GM12878 (cell line): ENCODE data around the gene EYS. TPM values are rescaled to one million over a fixed set of nuclear protein-coding genes. Genes with fewer than 3 reads are reported as not detected.

Experiments
- ATAC-seq: fragments of 200-7000 bp; cut with Tn5 transposase; 3 replicates; pipeline ENCODE4 v1.9.1; 2020; ENCODE audit warnings: mild to moderate bottlenecking, moderate library complexity
- BruUV-seq: library from RNA; stranded (reverse); fragments of 400-500 nt; replicated peaks from 2 replicates; lab custom pipeline; 2021; lab: Mats Ljungman, UMichigan
- CTCF ChIA-PET: fragments of 300-600 bp; sonication (Branson Sonifier 250); formaldehyde crosslinking; extraction: SDS; loops from one replicate; lab custom pipeline; 2021; ENCODE audit warnings: inconsistent platforms; lab: Yijun Ruan, JAX
- POLR2A ChIA-PET: fragments of 350-600 bp; formaldehyde crosslinking; extraction: SDS; loops from one replicate; lab custom pipeline; 2021; ENCODE audit warnings: inconsistent platforms; lab: Charles Lee
- RAD21 ChIA-PET: fragments of 300-600 bp; sonication (Branson Sonifier 250); formaldehyde crosslinking; loops from one replicate; lab custom pipeline; 2023; ENCODE audit warnings: antibody characterized with exemption; ENCODE audit not compliant: unreplicated experiment; lab: Charles Lee
- SMC1A ChIA-PET: fragments of 300-600 bp; sonication (Branson Sonifier 250); formaldehyde crosslinking; loops from one replicate; lab custom pipeline; 2023; ENCODE audit not compliant: unreplicated experiment, uncharacterized antibody; lab: Charles Lee
- DNase-seq: peaks from one replicate; pipeline ENCODE4 v3.0.0-alpha.2; 2011; ENCODE audit warnings: low read depth, low spot score
- FAIRE-seq: peaks from 3 replicates; lab custom pipeline; 2011; peaks lifted over from hg19 to GRCh38; lab: Jason Lieb, UNC
- H2AFZ ChIP-seq: 2 replicates; pipeline ENCODE4 v1.6.0; 2011; ENCODE audit warnings: low read depth, low read length, control low read depth; ENCODE audit not compliant: control insufficient read depth
- H3K27ac ChIP-seq: 2 replicates; pipeline ENCODE4 v1.5.1; 2011; ENCODE audit warnings: control low read depth; ENCODE audit not compliant: control insufficient read depth, insufficient read depth
- H3K27me3 ChIP-seq, 2 experiments: replicated peaks in 1 of 2; 2 replicates each; pipeline versions ENCODE4 v1.6.0 to v1.6.1; 2011; ENCODE audit warnings: low read length in 1 of 2; ENCODE audit not compliant: control insufficient read depth in 2 of 2, insufficient read depth in 2 of 2
- H3K36me3 ChIP-seq, 2 experiments: 2 replicates each; pipeline ENCODE4 v1.5.1; 2011; ENCODE audit warnings: low read length in 1 of 2; ENCODE audit not compliant: control insufficient read depth in 2 of 2, insufficient read depth in 2 of 2
- H3K4me1 ChIP-seq: 2 replicates; pipeline ENCODE4 v1.6.1; 2011; ENCODE audit warnings: mild to moderate bottlenecking, low read length, moderate library complexity, mixed read lengths; ENCODE audit not compliant: control insufficient read depth, insufficient read depth
- H3K4me2 ChIP-seq: 2 replicates; pipeline ENCODE4 v1.6.0; 2011; ENCODE audit warnings: control low read depth; ENCODE audit not compliant: control insufficient read depth, insufficient read depth
- H3K4me3 ChIP-seq: fragments of 200-600 bp; sonication (generic); 2 replicates; pipeline ENCODE4 v1.5.1; 2016
- H3K79me2 ChIP-seq: 2 replicates; pipeline ENCODE4 v1.6.0; 2011; ENCODE audit warnings: low read length; ENCODE audit not compliant: control insufficient read depth, insufficient read depth
- H3K9ac ChIP-seq: 2 replicates; pipeline ENCODE4 v1.8.0; 2011; ENCODE audit warnings: low read length, control low read depth, mixed read lengths; ENCODE audit not compliant: control insufficient read depth, insufficient read depth
- H3K9me3 ChIP-seq: replicated peaks from 3 replicates; pipeline ENCODE4 v1.5.1; 2011; ENCODE audit warnings: mild to moderate bottlenecking, low read length; ENCODE audit not compliant: control insufficient read depth, insufficient read depth
- H4K20me1 ChIP-seq: 2 replicates; pipeline ENCODE4 v1.6.0; 2011; ENCODE audit not compliant: control insufficient read depth, insufficient read depth
- BCL3 ChIP-seq: IDR thresholded peaks from 2 replicates; pipeline ENCODE4 v1.6.1; 2011; ENCODE audit warnings: borderline replicate concordance, low read depth, mild to moderate bottlenecking, moderate library complexity, low read length; ENCODE audit not compliant: insufficient read depth, poor library complexity, severe bottlenecking
- CBFB ChIP-seq: IDR thresholded peaks from 2 replicates; pipeline ENCODE4 v1.6.1; 2016; ENCODE audit warnings: antibody characterized with exemption, low read depth
- CEBPZ ChIP-seq: fragments of 150-350 bp; IDR thresholded peaks from 2 replicates; pipeline ENCODE4 v1.6.1; 2016; ENCODE audit warnings: low read depth, low read length
- CREM ChIP-seq: IDR thresholded peaks from 2 replicates; pipeline ENCODE4 v1.6.1; 2014; ENCODE audit warnings: antibody characterized with exemption, low read depth
- ESRRA ChIP-seq: IDR thresholded peaks from 2 replicates; pipeline ENCODE4 v1.6.1; 2012; ENCODE audit warnings: mild to moderate bottlenecking, low read length, improper control_type of control experiment
- JUND ChIP-seq: IDR thresholded peaks from 2 replicates; pipeline ENCODE4 v1.6.1; 2012; ENCODE audit warnings: low read depth, mild to moderate bottlenecking, low read length, improper control_type of control experiment, moderate library complexity
- MLLT1 ChIP-seq: fragments of 450-650 bp; IDR thresholded peaks from 2 replicates; pipeline ENCODE4 v1.6.1; 2016; ENCODE audit warnings: mild to moderate bottlenecking
- RB1 ChIP-seq: fragments of 450-650 bp; formaldehyde crosslinking; IDR thresholded peaks from 2 replicates; pipeline ENCODE4 v1.6.1; 2017; ENCODE audit warnings: mild to moderate bottlenecking, borderline replicate concordance
- WGBS: methylation state at CpG from one replicate; pipeline ENCODE4 v1.1.6; 2016; ENCODE audit warnings: low lambda C conversion rate; ENCODE audit not compliant: insufficient replicate concordance, insufficient coverage; ENCODE audit errors: missing lambda C conversion rate; 5-methylcytosine and 5-hydroxymethylcytosine counted together
- in situ Hi-C: fragments of 300-500 bp; cut with MboI; formaldehyde crosslinking; loops from 9 replicates; pipeline ENCODE4 v1.14.3; 2018; ENCODE audit warnings: mixed read lengths
- intact Hi-C: fragments of 100-400 bp; cut with micrococcal nuclease; formaldehyde crosslinking; loops from one replicate; pipeline ENCODE4 v1.14.2; 2022; ENCODE audit not compliant: unreplicated experiment
- polyA plus RNA-seq, 11 experiments: library from polyadenylated mRNA; depleted of rRNA in 4 of 11; unstranded in 6 of 11; stranded (reverse) in 5 of 11; fragments of >200 nt; fragmentation: Nextera tagmentation in 4 of 11; fragmentation: Illumina TruSeq in 1 of 11; extraction: Ambion mirVana in 4 of 11; extraction: Trizol in 1 of 11; gene quantifications; 1 replicate in 1 of 11; 2 replicates in 10 of 11; pipeline versions ENCODE4 v1.2.1 to v1.2.3, GENCODE V29; 2011 to 2016; ENCODE audit warnings: inconsistent platforms in 2 of 11, missing spikeins in 2 of 11, low read depth in 1 of 11
- total RNA-seq, 4 experiments: library from RNA; depleted of rRNA in 3 of 4; stranded (reverse); fragments of >200 nt in 3 of 4; fragmentation: Illumina TruSeq in 1 of 4; extraction: Trizol in 1 of 4; gene quantifications; 2 replicates each; pipeline versions ENCODE4 v1.2.1 to v1.2.3, GENCODE V29; 2013 to 2021
- TF ChIP-seq, protein P1 (sequence below): fragments of 450-650 bp; formaldehyde crosslinking; IDR thresholded peaks from 2 replicates; pipeline ENCODE4 v1.4.0; 2022; ENCODE audit warnings: mild to moderate bottlenecking, moderate library complexity

The EYS gene
- total and polyA plus RNA-seq, 10 of the 15 experiments (the other 5 are each of a cell fraction or from before 2014, with no cell fraction given): under 0.01 to 0.14 (median 0.02) TPM; not detected in 1

DNA sequence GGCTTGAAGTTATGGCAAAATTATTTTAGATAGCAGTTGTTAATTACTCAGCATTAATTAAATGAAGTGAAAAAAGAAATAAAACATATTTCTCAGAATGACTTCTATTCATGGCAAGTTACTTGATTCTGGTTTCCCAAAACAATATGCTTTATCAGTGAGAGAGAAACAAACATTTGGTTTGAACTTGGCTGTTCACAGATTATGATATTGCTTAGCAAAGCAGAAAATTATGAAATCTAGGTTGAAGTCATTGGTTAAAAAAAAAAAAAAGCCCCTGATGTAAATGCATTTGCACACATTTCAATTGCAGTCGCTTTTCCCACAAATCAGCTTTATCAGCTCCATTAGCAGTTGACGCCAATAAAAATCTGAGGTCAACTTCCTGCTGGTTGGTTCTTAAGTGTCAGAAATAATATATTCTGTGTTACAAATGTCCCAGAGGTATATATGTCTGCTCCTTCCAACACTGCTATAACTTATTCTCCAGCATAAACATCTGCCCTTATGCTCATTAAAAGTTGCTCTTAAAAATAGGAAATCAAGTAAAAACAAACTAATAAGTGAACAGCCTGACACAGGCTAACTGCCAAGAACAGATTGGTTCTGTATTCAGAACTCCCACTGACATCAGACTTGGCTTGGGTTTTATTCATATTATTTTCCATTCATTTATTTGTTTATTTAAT is 1796.0 kb downstream of the EYS start:
- no peak for DNase-seq
- no peaks in the 10 kb centered on the region for H3K27me3 ChIP-seq
- POLR2A ChIA-PET: no interaction called here
- BruUV-seq: no TSS peak
- no peak overlapping the region for H3K9ac ChIP-seq
- H3K79me2 ChIP-seq: no peaks in the 10 kb centered on the region
- intact Hi-C loops (no loop called here), in situ Hi-C loops (no loop called here)
- H2AFZ ChIP-seq: no peak overlapping the region
- no peaks in the 10 kb centered on the region for H3K36me3 ChIP-seq
- RAD21 ChIA-PET: no interaction called here
- TF ChIP-seq RB1: no peak
- TF ChIP-seq, protein P1, sequence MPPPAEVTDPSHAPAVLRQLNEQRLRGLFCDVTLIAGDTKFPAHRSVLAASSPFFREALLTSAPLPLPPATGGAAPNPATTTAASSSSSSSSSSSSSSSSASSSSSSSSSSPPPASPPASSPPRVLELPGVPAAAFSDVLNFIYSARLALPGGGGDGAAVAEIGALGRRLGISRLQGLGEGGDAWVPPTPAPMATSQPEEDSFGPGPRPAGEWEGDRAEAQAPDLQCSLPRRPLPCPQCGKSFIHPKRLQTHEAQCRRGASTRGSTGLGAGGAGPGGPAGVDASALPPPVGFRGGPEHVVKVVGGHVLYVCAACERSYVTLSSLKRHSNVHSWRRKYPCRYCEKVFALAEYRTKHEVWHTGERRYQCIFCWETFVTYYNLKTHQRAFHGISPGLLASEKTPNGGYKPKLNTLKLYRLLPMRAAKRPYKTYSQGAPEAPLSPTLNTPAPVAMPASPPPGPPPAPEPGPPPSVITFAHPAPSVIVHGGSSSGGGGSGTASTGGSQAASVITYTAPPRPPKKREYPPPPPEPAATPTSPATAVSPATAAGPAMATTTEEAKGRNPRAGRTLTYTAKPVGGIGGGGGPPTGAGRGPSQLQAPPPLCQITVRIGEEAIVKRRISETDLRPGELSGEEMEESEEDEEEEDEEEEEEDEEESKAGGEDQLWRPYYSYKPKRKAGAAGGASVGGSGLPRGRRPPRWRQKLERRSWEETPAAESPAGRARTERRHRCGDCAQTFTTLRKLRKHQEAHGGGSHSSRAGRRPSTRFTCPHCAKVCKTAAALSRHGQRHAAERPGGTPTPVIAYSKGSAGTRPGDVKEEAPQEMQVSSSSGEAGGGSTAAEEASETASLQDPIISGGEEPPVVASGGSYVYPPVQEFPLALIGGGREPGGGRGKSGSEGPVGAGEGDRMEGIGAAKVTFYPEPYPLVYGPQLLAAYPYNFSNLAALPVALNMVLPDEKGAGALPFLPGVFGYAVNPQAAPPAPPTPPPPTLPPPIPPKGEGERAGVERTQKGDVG (CRISPR knock-in tag): no peak
- TF ChIP-seq JUND: no peak
- no peak for TF ChIP-seq MLLT1
- TF ChIP-seq ESRRA: no peak
- TF ChIP-seq CEBPZ: no peak
- TF ChIP-seq CREM: no peak
- no peak for TF ChIP-seq BCL3
- TF ChIP-seq CBFB: no peak
- TF ChIP-seq, all 136 proteins: peak for 0
- 50% methylated on average over 2 of the region's 2 CpGs for WGBS
- Histone ChIP-seq H3K4me3 (no peak overlapping the region), H3K27ac (no peak overlapping the region), H3K4me2 (no peak overlapping the region), H3K4me1 (no peaks in the 10 kb centered on the region), H3K9me3 (no peaks in the 10 kb centered on the region), H4K20me1 (no peaks in the 10 kb centered on the region)
- CTCF ChIA-PET: interaction anchor here (0.6 to 1.0 kb wide), 2 partner anchors 122 to 420 kb away, joined by 3 read pairs; no protein-coding TSS in a partner anchor
- FAIRE-seq: no peak
- SMC1A ChIA-PET: no interaction called here
- no peak for ATAC-seq
